ENCODE measurements around the gene ADGRG2.

The ADGRG2 gene

GRCh38 chrX:19137067-19137466 lies 14.8 kb upstream of the ADGRG2 start:
- H3K27ac ChIP-seq (ENCODE audit: extremely low read depth, low read depth, low read length) = no peak overlapping the region
- ChIA-PET POLR2A (no interaction called here), CTCF (interaction anchor here (0.6 to 1.3 kb wide), 2 partner anchors 16 to 221 kb away, joined by 3 read pairs; no protein-coding TSS in a partner anchor)
- no peaks in the 10 kb centered on the region for H3K4me1 ChIP-seq (ENCODE audit: control insufficient read depth, insufficient read depth, low read length)
- TF ChIP-seq HOXD13 (CRISPR knock-in tag; IDR thresholded peaks at IDR 0.05; ENCODE audit: borderline replicate concordance) = no peak
- no peak for TF ChIP-seq ZNF311 (tag by site-specific recombination; IDR thresholded peaks at IDR 0.05; ENCODE audit: borderline replicate concordance)
- TF ChIP-seq SP3 (tag by site-specific recombination; IDR thresholded peaks at IDR 0.05) = no peak
- no peak for TF ChIP-seq PRDM6 (tag by site-specific recombination; IDR thresholded peaks at IDR 0.05)
- no peak for TF ChIP-seq PATZ1 (tag by site-specific recombination; IDR thresholded peaks at IDR 0.05)
- no peak for TF ChIP-seq ZNF785 (tag by site-specific recombination; IDR thresholded peaks at IDR 0.05)
- TF ChIP-seq PRDM2 (tag by site-specific recombination; IDR thresholded peaks at IDR 0.05; ENCODE audit: borderline replicate concordance) = no peak
- no peak for TF ChIP-seq SCRT1 (tag by site-specific recombination; IDR thresholded peaks at IDR 0.05; ENCODE audit: borderline replicate concordance)
- no peak for TF ChIP-seq ZNF354C (tag by site-specific recombination; IDR thresholded peaks at IDR 0.05; ENCODE audit: borderline replicate concordance, low read depth)
- no peak for TF ChIP-seq ZNF223 (tag by site-specific recombination; IDR thresholded peaks at IDR 0.05)
- TF ChIP-seq GLIS2 (tag by site-specific recombination; IDR thresholded peaks at IDR 0.05) = no peak
- TF ChIP-seq YY1 (tag by site-specific recombination; IDR thresholded peaks at IDR 0.05) = no peak
- no peak for TF ChIP-seq ZNF132 (tag by site-specific recombination; IDR thresholded peaks at IDR 0.05; ENCODE audit: borderline replicate concordance)
- no peak for TF ChIP-seq ZNF521 (tag by site-specific recombination; IDR thresholded peaks at IDR 0.05)
- TF ChIP-seq ZNF449 (tag by site-specific recombination; IDR thresholded peaks at IDR 0.05) = no peak
- TF ChIP-seq ZNF560 (tag by site-specific recombination; IDR thresholded peaks at IDR 0.05; ENCODE audit: borderline replicate concordance) = no peak
- TF ChIP-seq ZNF692 (tag by site-specific recombination; IDR thresholded peaks at IDR 0.05) = no peak
- no peak for TF ChIP-seq BCL11B (tag by site-specific recombination; IDR thresholded peaks at IDR 0.05; ENCODE audit: low read depth)
- no peak for TF ChIP-seq ZBTB1 (tag by site-specific recombination; IDR thresholded peaks at IDR 0.05)
- no peak overlapping the region for H3K4me3 ChIP-seq (ENCODE audit: low read depth, low read length)
- no peaks in the 10 kb centered on the region for H3K9me3 ChIP-seq (ENCODE audit: control insufficient read depth, insufficient read depth, low read depth, low read length)
- H3K36me3 ChIP-seq (ENCODE audit: control insufficient read depth in 2 of 2, insufficient read depth in 1 of 2, low read length in 2 of 2) = no peaks in the 10 kb centered on the region

Data from HEK293 (cell line).